Measurements from ENCODE around the gene PXYLP1. TPM values are rescaled to one million over a fixed set of nuclear protein-coding genes. Genes with fewer than 3 reads are reported as not detected.

The PXYLP1 gene
- total RNA-seq, 4 donors from 2014 or later: 7.1 to 13.4 (median 10.3) TPM

DNA sequence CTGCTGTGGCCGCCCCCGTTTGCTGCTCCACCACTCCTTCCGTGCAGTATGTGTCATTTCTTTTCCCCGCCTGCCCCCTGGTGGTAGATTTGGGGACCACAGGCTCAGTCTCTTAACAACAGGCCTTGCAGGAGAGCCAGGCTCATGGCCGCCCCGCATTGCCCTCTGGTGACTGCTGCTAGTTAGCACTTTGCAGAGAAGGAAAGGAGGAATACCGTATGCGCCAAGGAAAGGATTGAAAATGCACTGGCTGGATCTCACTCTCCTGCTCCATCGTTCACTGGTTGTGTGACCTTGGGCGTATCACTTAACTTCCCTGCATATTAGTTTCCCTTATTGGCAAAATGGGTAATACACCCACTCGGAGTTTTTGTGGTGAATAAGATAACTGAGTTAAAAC lies 39.3 kb upstream of the PXYLP1 start:
- TF ChIP-seq, protein P1, sequence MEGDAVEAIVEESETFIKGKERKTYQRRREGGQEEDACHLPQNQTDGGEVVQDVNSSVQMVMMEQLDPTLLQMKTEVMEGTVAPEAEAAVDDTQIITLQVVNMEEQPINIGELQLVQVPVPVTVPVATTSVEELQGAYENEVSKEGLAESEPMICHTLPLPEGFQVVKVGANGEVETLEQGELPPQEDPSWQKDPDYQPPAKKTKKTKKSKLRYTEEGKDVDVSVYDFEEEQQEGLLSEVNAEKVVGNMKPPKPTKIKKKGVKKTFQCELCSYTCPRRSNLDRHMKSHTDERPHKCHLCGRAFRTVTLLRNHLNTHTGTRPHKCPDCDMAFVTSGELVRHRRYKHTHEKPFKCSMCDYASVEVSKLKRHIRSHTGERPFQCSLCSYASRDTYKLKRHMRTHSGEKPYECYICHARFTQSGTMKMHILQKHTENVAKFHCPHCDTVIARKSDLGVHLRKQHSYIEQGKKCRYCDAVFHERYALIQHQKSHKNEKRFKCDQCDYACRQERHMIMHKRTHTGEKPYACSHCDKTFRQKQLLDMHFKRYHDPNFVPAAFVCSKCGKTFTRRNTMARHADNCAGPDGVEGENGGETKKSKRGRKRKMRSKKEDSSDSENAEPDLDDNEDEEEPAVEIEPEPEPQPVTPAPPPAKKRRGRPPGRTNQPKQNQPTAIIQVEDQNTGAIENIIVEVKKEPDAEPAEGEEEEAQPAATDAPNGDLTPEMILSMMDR (IDR thresholded peaks at IDR 0.05): peak; percentile 86 to 99 (median 98)
- TF ChIP-seq POLR2A (IDR thresholded peaks at IDR 0.05): no peak
- no peaks in the 10 kb centered on the region for H3K4me1 ChIP-seq
- no peaks in the 10 kb centered on the region for H3K9me3 ChIP-seq
- intact Hi-C loops (cut with DNase I): no loop called here
- H3K4me3 ChIP-seq (replicated peaks in 1 of 3): no peak overlapping the region
- WGBS, 2 donors: 10 to 17% methylated on average over 11 of the region's 11 CpGs
- H3K27me3 ChIP-seq: no peaks in the 10 kb centered on the region
- no peak overlapping the region for H3K27ac ChIP-seq
- DNase-seq: peak; percentile 96 to 99
- H3K36me3 ChIP-seq: no peaks in the 10 kb centered on the region

DNA sequence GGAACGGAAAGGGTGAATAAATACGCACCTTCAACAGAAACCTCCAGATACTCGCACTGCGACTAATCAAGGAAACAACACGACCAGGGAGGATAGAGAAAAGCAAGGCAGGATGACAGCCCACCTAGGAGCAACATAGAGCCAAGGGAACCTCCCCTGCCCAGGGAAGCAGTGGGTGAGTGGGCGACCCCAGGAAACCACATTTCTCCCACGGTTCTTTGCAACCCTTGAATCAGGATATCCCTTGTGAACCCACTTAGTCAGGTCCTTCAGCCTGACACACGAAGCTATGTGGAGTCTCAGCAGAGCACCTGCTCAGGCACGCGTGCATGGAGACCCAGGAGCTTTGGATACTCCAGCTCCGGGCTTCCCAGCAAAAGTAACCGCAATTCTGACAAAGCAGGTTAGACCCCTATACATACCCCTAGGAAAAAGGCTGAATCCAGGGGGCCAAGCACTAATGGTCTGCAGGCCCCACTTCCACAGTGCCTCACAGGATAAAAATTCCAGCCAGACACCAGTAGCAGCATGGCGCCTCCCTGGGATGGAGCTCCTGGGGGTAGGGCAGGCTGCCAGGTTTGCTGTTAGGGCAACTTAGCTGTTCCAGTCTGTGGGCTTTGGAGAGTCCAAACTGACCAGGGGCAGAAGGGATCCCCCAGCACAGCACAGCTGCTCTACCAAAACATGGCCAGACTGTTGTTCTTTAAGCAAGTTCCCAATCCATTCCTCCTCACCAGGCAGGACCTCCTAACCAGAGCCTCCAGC lies 38.4 kb upstream of the PXYLP1 start:
- Histone ChIP-seq H3K4me1 (no peaks in the 10 kb centered on the region), H3K27me3 (no peaks in the 10 kb centered on the region), H3K36me3 (no peaks in the 10 kb centered on the region), H3K4me3 (replicated peaks in 1 of 3) (no peak overlapping the region), H3K9me3 (no peaks in the 10 kb centered on the region), H3K27ac (no peak overlapping the region)
- TF ChIP-seq, protein P1 (IDR thresholded peaks at IDR 0.05): no peak
- no peak for TF ChIP-seq POLR2A (IDR thresholded peaks at IDR 0.05)
- 67 to 90% methylated on average over 8 to 13 of the region's 13 CpGs for WGBS, 2 donors
- DNase-seq: peak in 1 of 2 donors; percentile 92
- intact Hi-C loops (cut with DNase I): no loop called here

- Histone ChIP-seq H3K9me3 (no peaks in the 10 kb centered on the region), H3K27ac (no peak overlapping the region), H3K36me3 (no peaks in the 10 kb centered on the region), H3K4me3 (replicated peaks in 1 of 3) (no peak overlapping the region), H3K4me1 (no peaks in the 10 kb centered on the region), H3K27me3 (no peaks in the 10 kb centered on the region)
- DNase-seq: no peak
- WGBS, 2 donors: 46 to 100% methylated on average over 1 to 3 of the region's 3 CpGs
- intact Hi-C loops (cut with DNase I): no loop called here
- no peak for TF ChIP-seq POLR2A (IDR thresholded peaks at IDR 0.05)
- TF ChIP-seq, protein P1 (IDR thresholded peaks at IDR 0.05): no peak
These were observed 30.5 kb upstream of the PXYLP1 start for GRCh38 chr3:141201122-141201521.

DNA sequence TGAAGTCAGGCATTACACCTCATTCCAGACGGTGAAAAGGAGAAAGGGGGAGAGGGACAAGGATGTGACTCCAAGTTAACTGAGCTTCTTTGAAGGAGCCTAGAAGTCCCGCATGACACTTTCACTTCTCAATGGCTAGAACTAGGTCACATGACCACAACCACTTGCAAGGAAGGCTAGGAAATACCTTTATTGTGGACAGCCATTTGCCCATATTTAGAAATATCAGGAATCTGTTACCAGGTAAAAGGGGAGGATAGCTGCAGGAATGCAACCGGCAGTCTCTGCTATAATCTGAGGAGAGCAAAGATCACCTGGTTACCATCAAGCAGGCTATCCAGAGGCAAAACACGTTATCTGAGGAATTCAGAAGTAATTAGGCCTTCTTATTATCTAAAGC lies 28.9 kb upstream of the PXYLP1 start:
- Histone ChIP-seq H3K4me1 (no peaks in the 10 kb centered on the region), H3K36me3 (no peaks in the 10 kb centered on the region), H3K9me3 (no peaks in the 10 kb centered on the region), H3K4me3 (replicated peaks in 1 of 3) (no peak overlapping the region), H3K27ac (no peak overlapping the region), H3K27me3 (no peaks in the 10 kb centered on the region)
- no peak for DNase-seq
- TF ChIP-seq, protein P1 (IDR thresholded peaks at IDR 0.05): no peak
- intact Hi-C loops (cut with DNase I): no loop called here
- 81 to 91% methylated on average over 4 of the region's 4 CpGs for WGBS, 2 donors

DNA sequence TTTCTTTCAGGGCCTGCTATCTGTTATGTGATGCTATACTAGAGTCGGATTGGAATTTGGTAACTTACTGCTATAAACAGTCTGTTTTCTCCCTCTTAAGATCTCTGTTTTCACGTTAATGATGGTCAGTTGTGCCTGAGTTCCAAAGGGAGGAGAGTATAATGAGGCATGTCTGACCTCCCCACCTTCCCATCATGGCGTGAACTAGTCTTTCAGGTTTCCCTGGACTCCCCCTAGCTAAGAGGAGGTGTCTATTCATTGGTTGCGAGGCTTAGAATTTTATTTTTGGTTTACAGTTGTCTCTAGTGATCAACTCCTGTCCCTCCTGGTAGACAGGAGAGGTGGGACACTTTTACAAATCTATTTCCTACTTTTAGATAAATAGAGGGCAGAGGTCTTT lies 27.8 kb upstream of the PXYLP1 start:
- Histone ChIP-seq H3K27ac (no peak overlapping the region), H3K4me1 (no peaks in the 10 kb centered on the region), H3K9me3 (no peaks in the 10 kb centered on the region), H3K4me3 (replicated peaks in 1 of 3) (no peak overlapping the region), H3K36me3 (no peaks in the 10 kb centered on the region), H3K27me3 (no peaks in the 10 kb centered on the region)
- no peak for DNase-seq
- intact Hi-C loops (cut with DNase I): no loop called here
- WGBS, 2 donors: 82 to 86% methylated on average over 4 of the region's 4 CpGs
- TF ChIP-seq POLR2A (IDR thresholded peaks at IDR 0.05): no peak
- TF ChIP-seq, protein P1 (IDR thresholded peaks at IDR 0.05): no peak

Measured in thyroid gland (tissue), 4 donors.